Subcutaneous abdominal adipose tissue (tissue), 5 donors: Measurements from ENCODE around the gene TTLL3.
A peak's percentile ranks its signal among the peaks of the same experiment; 100 is the strongest.

ENCODE experiments used
- H3K27ac ChIP-seq: one replicate; pipeline ENCODE4 v1.7.0; 2013; ENCODE audit warnings: low read depth, mild to moderate bottlenecking, inconsistent platforms, low read length, moderate library complexity
- H3K27me3 ChIP-seq, 5 donors: one replicate each; pipeline ENCODE4 v1.7.0; 2013; ENCODE audit warnings: low read length in 5 of 5, inconsistent platforms in 1 of 5; ENCODE audit not compliant: control insufficient read depth in 5 of 5, insufficient read depth in 4 of 5
- H3K36me3 ChIP-seq, 5 donors: one replicate each; pipeline ENCODE4 v1.7.0; 2013; ENCODE audit warnings: low read length in 5 of 5; ENCODE audit not compliant: control insufficient read depth in 5 of 5, insufficient read depth in 5 of 5
- H3K4me1 ChIP-seq, 5 donors: one replicate each; pipeline ENCODE4 v1.7.0; 2013; ENCODE audit warnings: low read length in 5 of 5, mild to moderate bottlenecking in 3 of 5, moderate library complexity in 1 of 5; ENCODE audit not compliant: control insufficient read depth in 5 of 5, insufficient read depth in 5 of 5
- H3K4me3 ChIP-seq, 5 donors: one replicate each; pipeline ENCODE4 v1.7.0; 2013; ENCODE audit warnings: low read length in 5 of 5, low read depth in 1 of 5
- H3K9ac ChIP-seq, 5 donors: one replicate each; pipeline ENCODE4 v1.7.0; 2013; ENCODE audit warnings: low read length in 5 of 5, mild to moderate bottlenecking in 4 of 5, moderate library complexity in 3 of 5
- H3K9me3 ChIP-seq, 5 donors: one replicate each; pipeline ENCODE4 v1.7.0; 2013; ENCODE audit warnings: low read length in 5 of 5; ENCODE audit not compliant: control insufficient read depth in 5 of 5
- donor health status: healthy.
- donor health status: healthy.
- donor health status: healthy.
- donor health status: healthy.
- donor health status: healthy.

The TTLL3 gene

DNA sequence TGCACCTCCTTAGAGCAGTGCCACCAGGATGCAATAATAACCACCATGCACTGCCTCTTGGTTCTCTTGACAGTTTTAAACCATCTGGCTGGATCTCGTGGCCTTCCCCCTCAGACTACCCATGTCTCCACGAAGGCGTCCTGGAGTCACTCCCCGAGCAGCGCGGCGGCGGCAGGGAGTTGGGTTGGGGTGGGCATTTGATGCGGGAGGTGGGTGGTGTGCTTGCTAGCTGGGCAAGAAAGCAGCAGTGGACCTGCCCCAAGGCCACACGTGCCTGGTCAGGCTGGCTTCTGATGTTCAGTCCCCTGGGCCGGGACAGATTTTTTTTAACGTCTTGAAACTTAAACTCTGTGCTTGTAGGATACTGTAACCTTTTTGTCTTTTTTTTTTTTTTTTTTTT is 3.9 kb upstream of the TTLL3 start:
- Histone ChIP-seq H3K36me3 (peaks cover 12 to 64% (median 56%) of the 10 kb centered on the region in 5 donors), H3K27me3 (no peaks in the 10 kb centered on the region), H3K4me3 (no peak overlapping the region), H3K9ac (no peak overlapping the region), H3K9me3 (no peaks in the 10 kb centered on the region), H3K27ac (no peak overlapping the region), H3K4me1 (peaks cover 0 to 20% (median 16%) of the 10 kb centered on the region in 5 donors)

DNA sequence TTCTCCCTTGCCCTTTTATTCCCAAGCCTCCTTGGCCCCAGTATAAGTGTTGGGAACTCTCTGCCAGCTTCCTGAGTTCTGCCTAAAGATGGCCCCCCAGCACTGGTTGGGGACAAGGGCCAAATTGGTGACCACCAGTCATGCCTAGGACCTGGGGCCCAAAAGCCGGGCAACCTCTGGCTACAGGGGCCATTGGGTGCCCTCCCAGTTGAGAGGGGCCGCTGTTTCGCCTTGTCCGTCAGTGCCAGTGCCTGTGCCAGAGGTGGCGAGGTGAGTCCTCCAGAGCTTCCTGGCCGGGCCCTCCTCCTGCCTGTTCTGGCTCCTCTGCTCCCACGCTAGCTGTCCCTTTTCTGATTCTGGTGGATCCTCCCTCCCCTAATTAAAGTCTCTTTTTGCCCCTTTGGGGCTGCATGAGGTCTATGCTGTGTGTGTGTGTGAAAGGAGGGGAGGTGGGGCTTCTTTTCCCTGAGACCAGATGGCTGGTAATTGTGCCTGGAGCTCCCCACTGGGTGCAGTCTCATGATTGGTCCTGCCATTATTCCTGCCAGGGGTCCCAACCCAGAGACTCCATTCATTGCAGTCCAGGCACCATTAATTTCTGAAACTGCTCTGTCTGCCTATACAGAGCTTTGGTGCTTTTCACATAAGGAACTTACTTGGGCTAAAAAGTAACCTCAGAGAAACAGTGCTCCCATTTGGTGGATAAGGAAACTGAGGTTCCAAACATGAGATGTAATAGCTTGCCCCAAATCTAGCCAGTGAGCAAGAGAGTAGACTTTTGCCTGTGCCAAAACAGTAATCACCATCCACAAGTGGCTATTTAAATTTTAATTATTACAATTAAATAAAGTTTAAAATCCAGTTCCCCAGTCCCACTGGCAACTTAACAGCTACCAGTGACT is 3.1 kb upstream of the TTLL3 start:
- H3K36me3 ChIP-seq: peaks cover 8 to 57% (median 48%) of the 10 kb centered on the region in 5 donors
- H3K9me3 ChIP-seq: no peaks in the 10 kb centered on the region
- no peak overlapping the region for H3K27ac ChIP-seq
- H3K4me3 ChIP-seq: no peak overlapping the region
- no peak overlapping the region for H3K9ac ChIP-seq
- H3K27me3 ChIP-seq: no peaks in the 10 kb centered on the region
- peaks cover 0 to 22% (median 18%) of the 10 kb centered on the region in 5 donors for H3K4me1 ChIP-seq

DNA sequence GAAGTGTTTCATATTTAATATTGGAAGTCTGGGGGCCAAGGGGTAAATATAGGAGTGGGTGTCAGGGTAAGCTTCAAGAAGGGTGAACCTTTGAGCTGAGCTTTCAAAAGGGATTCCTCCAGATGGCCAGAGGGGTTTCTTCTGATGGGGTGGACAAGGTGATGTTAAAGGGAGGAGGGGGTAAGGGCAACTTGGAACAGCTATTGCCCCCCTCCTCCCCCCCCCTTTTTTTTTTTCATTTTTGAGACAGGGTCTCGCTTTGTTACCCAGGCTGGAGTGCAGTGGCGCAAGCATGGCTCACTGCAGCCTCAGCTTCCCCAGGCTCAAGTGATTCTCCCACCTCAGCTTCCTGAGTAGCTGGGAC is 2.1 kb upstream of the TTLL3 start:
- Histone ChIP-seq H3K9me3 (no peaks in the 10 kb centered on the region), H3K4me3 (no peak overlapping the region), H3K36me3 (peaks cover 8 to 50% (median 48%) of the 10 kb centered on the region in 5 donors), H3K9ac (no peak overlapping the region), H3K27ac (no peak overlapping the region), H3K27me3 (no peaks in the 10 kb centered on the region), H3K4me1 (peaks cover 0 to 22% (median 18%) of the 10 kb centered on the region in 5 donors)

DNA sequence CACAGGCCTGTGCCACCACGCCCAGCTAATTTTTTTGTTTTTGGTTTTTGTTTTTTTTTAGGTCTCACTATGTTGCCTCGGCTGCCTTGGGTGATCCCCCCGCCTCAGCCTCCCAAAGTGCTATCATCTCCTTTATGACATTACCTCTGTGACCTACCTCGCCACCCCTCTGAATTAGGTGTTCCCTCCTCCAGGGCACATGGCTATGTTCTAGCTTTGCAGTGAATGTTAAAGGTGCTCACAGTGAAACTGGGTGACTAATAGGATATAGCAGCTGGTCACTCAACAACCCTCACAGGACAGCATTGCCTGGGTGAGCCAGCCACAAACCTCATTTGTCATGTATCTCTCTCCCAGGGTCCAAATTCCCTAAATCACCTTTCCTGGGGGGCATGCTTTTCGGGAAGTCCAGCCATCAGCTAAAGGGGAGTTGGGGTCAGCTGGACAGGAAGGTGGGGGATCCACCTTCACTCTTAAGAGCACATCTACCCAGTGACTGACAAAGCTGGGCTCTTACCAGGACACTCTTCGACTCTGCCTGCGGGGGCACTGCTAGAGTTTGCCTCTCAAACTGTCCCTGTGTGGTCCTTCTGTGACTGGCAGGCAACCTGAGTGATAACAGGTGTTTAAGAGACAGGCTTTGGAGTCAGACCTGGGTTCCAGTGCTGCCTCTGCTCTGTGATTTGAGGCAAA is 1.6 kb upstream of the TTLL3 start:
- no peaks in the 10 kb centered on the region for H3K27me3 ChIP-seq
- H3K9ac ChIP-seq: peak overlapping the region in 1 of 5 donors; percentile 85
- no peak overlapping the region for H3K4me3 ChIP-seq
- no peaks in the 10 kb centered on the region for H3K9me3 ChIP-seq
- peaks cover 8 to 50% (median 46%) of the 10 kb centered on the region in 5 donors for H3K36me3 ChIP-seq
- H3K27ac ChIP-seq: peak overlapping the region; percentile 89
- peaks cover 0 to 22% (median 18%) of the 10 kb centered on the region in 5 donors for H3K4me1 ChIP-seq

DNA sequence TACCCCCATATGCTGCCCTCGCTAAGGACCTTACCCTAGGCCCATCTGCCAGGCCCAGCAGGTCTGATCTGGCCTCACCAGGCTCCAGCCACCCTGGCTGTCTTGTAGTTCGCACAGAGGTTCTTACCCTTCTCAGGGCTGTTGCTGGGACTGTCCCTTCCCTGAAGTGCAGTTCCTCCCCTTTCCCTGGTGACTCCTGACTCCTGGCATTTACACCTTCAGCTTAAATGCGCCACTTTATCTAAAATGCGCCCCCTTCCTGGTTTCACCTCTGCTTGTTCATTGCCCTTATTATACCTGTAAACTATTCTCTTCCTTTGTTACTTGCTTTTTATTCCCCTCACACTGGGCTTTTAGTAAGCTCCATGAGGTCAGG is 835 bp upstream of the TTLL3 start:
- Histone ChIP-seq H3K4me3 (peak overlapping the region; percentile 41 to 77 (median 75)), H3K36me3 (peaks cover 7 to 44% (median 39%) of the 10 kb centered on the region in 5 donors), H3K27ac (peak overlapping the region; percentile 89), H3K9me3 (no peaks in the 10 kb centered on the region), H3K9ac (peak overlapping the region; percentile 44 to 85 (median 75)), H3K4me1 (peaks cover 0 to 22% (median 18%) of the 10 kb centered on the region in 5 donors), H3K27me3 (no peaks in the 10 kb centered on the region)

DNA sequence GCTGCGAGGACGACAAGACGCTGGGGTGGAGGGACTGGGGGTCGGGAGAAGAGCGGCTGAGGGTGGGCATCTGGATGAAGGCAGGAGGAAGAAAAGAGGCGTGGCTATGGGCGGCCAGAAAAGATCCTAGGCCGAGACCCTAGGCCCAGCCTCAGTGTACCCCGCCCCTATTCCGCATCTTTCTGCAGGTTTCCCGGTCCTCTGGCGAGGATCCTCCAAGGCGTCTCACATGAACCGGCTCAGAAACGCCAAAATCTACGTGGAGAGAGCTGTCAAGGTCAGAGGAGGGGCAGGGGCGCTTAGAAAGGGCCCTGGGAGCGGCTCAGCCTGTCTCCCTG is 340 bp downstream of the TTLL3 start:
- Histone ChIP-seq H3K27me3 (no peaks in the 10 kb centered on the region), H3K27ac (peak overlapping the region; percentile 89), H3K4me1 (peaks cover 0 to 22% (median 18%) of the 10 kb centered on the region in 5 donors), H3K9me3 (no peaks in the 10 kb centered on the region), H3K9ac (peak overlapping the region; percentile 38 to 85 (median 75)), H3K36me3 (peaks cover 0 to 35% (median 29%) of the 10 kb centered on the region in 5 donors), H3K4me3 (peak overlapping the region; percentile 74 to 88 (median 76))

DNA sequence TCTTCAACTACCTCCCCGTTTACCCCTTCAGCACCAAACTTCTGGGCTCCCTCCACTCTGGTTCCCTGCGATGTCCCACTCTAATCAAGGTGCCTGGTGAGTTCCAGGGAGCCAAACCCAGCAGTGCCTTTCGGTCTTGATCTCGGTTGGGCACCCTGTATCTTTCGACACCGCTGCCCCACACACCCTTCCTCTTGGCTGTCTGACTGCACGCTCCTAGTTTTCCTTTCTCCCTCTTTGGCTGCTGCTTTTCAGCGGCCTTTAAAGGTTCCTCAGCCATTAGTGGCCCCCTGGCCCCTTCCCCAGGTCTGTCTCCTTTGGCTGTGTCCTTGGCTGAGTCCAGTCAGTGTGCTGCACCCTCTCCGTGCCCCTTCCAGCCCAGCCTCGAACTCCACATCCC is 784 bp downstream of the TTLL3 start:
- H3K27ac ChIP-seq: peak overlapping the region; percentile 89
- H3K36me3 ChIP-seq: peaks cover 0 to 33% (median 28%) of the 10 kb centered on the region in 5 donors
- no peaks in the 10 kb centered on the region for H3K27me3 ChIP-seq
- no peaks in the 10 kb centered on the region for H3K9me3 ChIP-seq
- H3K4me1 ChIP-seq: peaks cover 0 to 22% (median 18%) of the 10 kb centered on the region in 5 donors
- H3K4me3 ChIP-seq: peak overlapping the region; percentile 74 to 88 (median 76)
- peak overlapping the region; percentile 38 to 85 (median 75) for H3K9ac ChIP-seq

DNA sequence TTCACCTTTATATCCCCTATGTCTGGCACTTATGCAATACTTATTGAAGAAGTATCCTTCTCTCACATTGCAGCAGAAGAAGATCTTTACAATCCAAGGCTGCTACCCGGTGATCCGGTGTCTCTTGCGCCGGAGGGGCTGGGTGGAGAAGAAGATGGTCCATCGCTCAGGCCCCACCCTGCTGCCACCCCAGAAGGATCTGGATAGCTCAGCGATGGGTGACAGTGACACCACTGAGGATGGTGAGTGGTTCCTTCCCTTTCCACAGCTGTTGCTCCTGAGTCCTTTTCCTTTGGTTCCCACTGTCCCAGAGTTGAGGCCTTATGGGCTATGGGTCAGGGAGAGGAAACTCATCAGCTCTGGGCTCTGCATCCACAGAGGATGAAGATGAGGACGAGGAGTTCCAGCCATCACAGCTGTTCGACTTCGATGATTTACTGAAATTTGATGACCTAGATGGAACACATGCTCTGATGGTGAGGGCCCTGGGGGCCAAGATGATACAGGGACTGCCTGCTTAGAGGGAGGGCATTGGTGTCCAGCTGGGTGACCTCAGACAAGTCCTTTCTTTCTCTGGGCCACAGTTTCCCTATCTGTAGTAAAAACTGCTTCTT is 2.9 kb downstream of the TTLL3 start:
- Histone ChIP-seq H3K9me3 (no peaks in the 10 kb centered on the region), H3K4me3 (no peak overlapping the region), H3K4me1 (peaks cover 0 to 22% (median 18%) of the 10 kb centered on the region in 5 donors), H3K27ac (no peak overlapping the region), H3K36me3 (peaks cover 0 to 22% (median 17%) of the 10 kb centered on the region in 5 donors), H3K27me3 (no peaks in the 10 kb centered on the region), H3K9ac (no peak overlapping the region)

DNA sequence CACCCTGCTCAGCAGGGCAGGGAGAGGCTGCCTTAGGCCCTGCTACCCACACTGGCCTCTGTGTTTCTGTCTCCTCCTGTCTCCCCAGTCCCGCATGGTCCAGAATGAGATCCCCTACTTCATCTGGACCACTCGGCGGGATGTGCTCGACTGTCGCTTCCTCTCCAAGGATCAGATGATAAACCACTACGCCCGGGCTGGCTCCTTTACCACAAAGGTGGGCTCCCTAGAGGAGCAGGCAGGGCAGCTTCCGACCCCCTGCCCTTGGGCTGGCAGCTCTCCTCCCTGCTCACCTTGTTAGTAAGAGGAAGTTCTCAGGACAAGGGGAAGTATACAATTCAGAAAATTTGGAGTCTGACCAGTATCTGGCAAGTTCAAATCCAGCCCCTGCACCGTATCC is 5.9 kb downstream of the TTLL3 start:
- Histone ChIP-seq H3K4me3 (no peak overlapping the region), H3K27me3 (no peaks in the 10 kb centered on the region), H3K4me1 (peaks cover 0 to 5% (median 3%) of the 10 kb centered on the region in 5 donors), H3K36me3 (peaks cover 0 to 36% (median 30%) of the 10 kb centered on the region in 5 donors), H3K9me3 (no peaks in the 10 kb centered on the region), H3K9ac (no peak overlapping the region), H3K27ac (no peak overlapping the region)
